HG03521 (cell line): Measurements from ENCODE around the gene VSX2.
"Not testable (repeated sequence)": the region's sequence is repeated elsewhere in the genome, so short reads cannot be mapped to it uniquely, and the experiment has no call there.

Experiments
- ATAC-seq: cut with Tn5 transposase; IDR thresholded peaks from one replicate; pipeline ENCODE4 v1.9.1; 2021; ENCODE audit warnings: mild to moderate bottlenecking, moderate library complexity; ENCODE audit not compliant: unreplicated experiment

The VSX2 gene

GRCh38 chr14:74258764-74259035 lies 19.5 kb downstream of the VSX2 start:
- no peak for ATAC-seq

- ATAC-seq, result no peak
Measured at GRCh38 chr14:74259513-74259912, 20.3 kb downstream of the VSX2 start.

- no peak for ATAC-seq
Measured at GRCh38 chr14:74260525-74261233, 21.4 kb downstream of the VSX2 start.

DNA sequence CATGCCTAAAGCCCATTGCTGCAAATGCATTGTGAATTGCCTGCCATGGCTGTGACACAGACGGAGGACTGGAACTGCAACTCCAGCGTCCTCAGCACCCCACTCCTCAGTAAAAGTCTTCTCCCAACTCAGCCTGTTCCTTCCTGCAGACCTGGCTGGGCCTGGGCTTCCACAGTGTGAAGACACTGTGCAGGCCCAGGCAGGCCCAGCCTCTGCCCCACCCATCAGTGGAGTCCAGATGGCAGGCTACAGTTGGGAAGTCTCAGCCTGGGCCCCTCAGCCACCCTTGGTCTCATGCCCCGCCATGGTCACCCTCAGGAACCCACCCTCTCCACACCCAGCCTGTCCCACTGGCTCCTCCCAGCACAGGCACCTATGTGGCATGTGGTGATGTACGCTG lies 22.0 kb downstream of the VSX2 start:
- no peak for ATAC-seq

GRCh38 chr14:74262076-74262475 lies 22.8 kb downstream of the VSX2 start:
- no peak for ATAC-seq

DNA sequence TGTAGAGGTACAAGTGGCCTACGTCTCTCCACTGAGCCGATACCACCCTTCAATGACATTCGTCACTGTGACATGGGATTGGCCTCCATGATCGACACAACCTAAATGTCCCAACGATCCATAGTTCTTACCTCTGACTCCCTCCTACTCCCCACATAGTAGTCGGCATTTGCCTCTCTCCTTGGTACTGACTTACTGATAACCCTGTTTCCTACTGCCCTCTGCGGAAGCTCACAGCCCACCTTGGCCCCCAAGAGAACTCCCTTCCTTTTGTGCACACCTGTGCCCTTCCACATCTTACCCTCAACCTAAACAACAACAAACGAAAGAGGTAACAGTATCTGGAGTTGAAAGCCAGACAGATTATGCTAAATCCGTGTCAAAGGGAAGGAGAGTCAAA lies 23.9 kb downstream of the VSX2 start:
- ATAC-seq, result no peak

- no peak for ATAC-seq
Measured at GRCh38 chr14:74263921-74264320, 24.7 kb downstream of the VSX2 start.

DNA sequence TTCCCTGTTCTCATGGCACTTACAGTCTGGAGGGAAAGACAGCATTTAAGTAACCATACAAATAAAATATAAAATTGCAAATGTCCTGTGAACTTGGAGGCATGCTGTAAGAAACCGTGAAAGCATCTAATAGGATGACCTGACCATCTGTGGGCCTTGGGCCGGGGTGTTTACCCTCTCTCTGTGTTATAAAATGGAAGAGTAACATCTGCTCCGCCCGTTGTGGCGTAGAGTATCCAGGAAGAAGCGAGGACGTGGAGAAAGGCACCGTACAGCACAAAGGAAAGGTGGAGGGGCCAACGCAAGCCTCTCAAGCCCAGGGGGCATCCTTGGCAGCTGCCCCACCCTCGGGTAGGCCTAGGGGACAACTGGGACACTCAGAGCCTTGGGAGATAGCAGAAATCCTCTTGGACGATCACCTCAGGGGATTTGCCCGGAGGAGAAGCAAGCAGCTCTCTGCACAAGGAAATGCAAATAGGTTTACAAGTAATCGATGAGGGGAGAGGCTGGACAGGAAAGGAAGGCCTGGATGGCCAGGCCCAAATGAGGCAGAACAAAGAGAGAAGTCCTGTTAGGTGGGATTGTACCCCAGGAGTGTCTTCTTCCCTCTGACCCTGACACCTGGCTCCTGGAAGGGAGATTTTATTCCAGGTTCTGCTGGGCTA lies 26.2 kb downstream of the VSX2 start:
- no peak for ATAC-seq

GRCh38 chr14:74267588-74267987 lies 28.3 kb downstream of the VSX2 start:
- ATAC-seq, result no peak

- ATAC-seq, result not testable (repeated sequence)
Measured at GRCh38 chr14:74270382-74271177, 31.3 kb downstream of the VSX2 start.

DNA sequence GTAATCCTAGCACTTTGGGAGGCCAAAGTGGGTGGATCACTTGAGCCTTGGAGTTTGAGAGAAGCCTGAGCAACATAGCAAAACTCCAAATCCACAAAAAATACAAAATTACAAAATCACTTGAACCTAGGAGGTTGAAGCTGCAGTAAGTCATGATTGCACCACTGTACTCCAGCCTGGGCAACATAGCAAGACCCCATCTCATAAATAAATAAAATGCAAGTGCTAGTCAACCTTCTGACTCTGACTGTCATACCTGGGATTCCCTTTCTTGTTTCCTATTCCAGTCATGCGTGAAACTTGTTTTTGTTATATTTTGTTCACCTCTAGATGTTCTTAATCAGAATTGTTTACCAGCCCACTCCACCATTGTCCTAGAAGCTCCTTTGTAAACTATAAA lies 32.1 kb downstream of the VSX2 start:
- ATAC-seq, result no peak

GRCh38 chr14:74275241-74275841 lies 36.1 kb downstream of the VSX2 start:
- no peak for ATAC-seq

DNA sequence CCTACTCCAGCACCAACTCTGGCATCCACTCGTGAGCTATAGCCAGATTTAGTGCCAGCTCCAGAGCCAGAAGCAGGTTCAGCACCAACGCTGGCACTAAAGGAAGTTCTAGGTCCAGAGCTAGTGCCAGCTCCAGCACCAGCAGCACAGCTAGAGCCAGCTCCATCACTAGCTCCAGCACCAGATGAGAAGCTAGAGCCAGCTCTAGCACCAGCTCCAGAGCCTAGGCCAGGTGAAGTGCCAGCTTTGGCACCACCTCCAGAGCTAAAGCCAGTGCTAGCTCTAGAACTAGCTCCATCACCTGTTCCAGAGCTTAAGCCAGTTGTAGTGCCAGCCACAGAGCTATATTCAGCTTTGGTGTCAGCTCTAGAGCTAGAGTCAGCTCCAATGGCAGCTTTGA lies 38.8 kb downstream of the VSX2 start:
- ATAC-seq, result no peak

DNA sequence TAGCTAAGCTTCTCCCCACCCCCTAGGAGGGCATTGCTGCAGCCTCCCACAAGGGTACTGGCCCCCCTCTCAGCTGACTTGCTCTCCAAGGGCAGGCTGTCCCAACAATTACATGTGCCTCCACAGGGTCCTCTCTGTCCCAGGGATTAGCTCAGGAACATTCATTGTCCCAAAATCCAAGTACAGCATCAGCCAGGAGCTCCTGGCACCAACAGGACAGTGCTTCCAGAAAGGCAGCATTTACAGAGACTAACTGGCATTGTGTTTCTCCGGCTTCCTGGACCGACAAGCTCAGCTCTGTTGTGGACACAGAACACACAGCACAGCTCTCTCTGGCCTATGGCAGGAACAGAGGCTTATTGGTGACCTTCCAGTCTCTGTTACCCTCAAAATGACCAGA lies 41.8 kb downstream of the VSX2 start:
- no peak for ATAC-seq

GRCh38 chr14:74286736-74287135 lies 47.5 kb downstream of the VSX2 start:
- no peak for ATAC-seq

DNA sequence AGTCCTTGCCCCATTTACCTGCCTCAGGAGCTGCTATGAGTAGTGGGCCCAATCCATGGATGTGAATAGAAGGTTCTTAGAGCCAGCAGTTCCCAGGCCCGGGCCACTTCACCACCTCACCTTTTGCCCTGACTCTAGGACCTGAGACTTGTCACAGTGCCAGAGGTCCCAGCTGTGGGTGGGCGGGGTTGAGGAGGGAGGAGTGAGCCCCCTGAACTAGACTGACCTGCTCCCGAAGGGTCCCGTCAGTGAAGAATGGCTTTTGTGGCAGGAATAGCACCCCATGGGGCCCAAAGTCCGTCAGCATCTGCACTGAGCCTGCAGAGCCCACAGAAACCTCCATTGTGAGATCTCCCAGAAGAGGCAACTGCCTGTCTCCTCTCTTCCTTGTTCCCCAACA lies 50.6 kb downstream of the VSX2 start:
- no peak for ATAC-seq

DNA sequence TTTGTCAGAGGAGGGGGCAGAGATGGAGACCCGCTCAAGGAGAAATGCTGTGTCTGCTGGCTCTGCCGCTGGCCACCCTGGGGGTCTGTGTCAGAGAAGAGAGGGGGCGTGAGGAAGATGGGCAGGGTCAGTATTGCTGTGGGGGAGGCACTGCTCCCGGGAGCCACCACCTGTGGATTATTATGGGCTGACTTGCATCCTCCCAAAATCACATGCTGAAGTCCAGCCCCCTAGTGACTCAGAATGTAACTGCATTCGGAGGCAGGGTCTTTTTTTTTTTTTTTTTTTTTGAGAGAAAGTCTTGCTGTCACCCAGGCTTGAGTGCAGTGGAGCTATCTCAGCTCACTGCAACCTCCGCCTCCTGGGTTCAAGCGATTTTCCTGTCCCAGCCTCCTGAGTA lies 51.2 kb downstream of the VSX2 start:
- no peak for ATAC-seq

DNA sequence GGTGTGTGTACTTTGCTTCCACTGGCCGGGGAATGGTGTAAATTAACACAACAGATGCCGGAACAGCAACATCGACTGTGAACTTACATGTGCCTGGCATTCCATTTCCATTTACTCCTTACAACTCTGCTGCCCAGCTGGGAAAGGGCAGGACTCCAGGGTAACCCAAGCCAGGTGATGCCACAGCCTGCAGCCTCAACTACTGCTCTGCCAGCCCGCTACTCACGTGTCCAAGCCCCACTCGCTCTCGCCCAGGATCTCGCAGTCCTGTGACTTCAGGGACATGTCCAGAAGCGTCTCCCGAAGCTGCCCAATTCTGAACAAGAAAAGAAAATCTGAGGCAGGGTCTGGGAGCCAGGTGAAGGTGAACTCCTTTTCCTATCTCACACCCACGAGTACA lies 52.8 kb downstream of the VSX2 start:
- ATAC-seq, result no peak

GRCh38 chr14:74293606-74294005 lies 54.4 kb downstream of the VSX2 start:
- no peak for ATAC-seq

DNA sequence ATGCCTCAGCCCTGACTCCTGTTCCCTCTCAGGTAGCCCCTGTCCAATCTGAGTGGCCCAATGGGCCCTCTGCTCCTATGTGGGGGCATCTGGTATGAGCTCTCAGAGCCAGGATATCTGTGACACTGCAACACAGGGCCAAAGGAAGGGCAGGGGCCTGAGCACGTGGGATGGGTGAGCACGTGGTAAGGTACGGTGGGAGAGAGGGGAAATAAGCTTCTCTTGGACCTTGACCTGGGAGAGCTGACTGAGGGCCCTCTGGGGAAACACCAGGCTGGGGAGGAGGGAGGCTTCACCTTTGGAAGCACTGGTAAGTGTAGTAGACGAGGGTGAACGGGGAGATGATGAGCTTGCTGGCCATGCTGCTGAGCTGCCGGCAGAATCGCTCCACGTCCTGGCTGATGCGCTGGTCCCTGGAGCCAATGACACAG lies 56.8 kb downstream of the VSX2 start:
- ATAC-seq, result no peak

GRCh38 chr14:74297986-74298385 lies 58.7 kb downstream of the VSX2 start:
- ATAC-seq, result no peak

GRCh38 chr14:74299061-74299545 lies 59.9 kb downstream of the VSX2 start:
- no peak for ATAC-seq
